HepG2 (cell line): ENCODE data around the gene TTC23. TPM values are rescaled to one million over a fixed set of nuclear protein-coding genes. Genes with fewer than 3 reads are reported as not detected.

Experiments used
- CENPX ChIP-seq: sonication (generic); formaldehyde crosslinking; IDR thresholded peaks from 2 replicates; pipeline ENCODE4 v1.9.0; 2021; ENCODE audit warnings: mild to moderate bottlenecking, missing genetic modification reagents, moderate library complexity
- CHD4 ChIP-seq: fragments of 200-600 bp; sonication (generic); IDR thresholded peaks from 2 replicates; pipeline ENCODE4 v1.7.0; 2017; ENCODE audit warnings: mild to moderate bottlenecking, low read length, borderline replicate concordance
- FOXA3 ChIP-seq: IDR thresholded peaks from 2 replicates; pipeline ENCODE4 v1.6.1; 2016; ENCODE audit warnings: missing genetic modification reagents, missing compliant biosample characterization
- KLF12 ChIP-seq: sonication (generic); formaldehyde crosslinking; IDR thresholded peaks from 2 replicates; pipeline ENCODE4 v1.4.0; 2020; ENCODE audit warnings: missing genetic modification reagents, borderline replicate concordance
- KLF13 ChIP-seq: sonication (generic); formaldehyde crosslinking; IDR thresholded peaks from 2 replicates; pipeline ENCODE4 v1.4.0; 2020; ENCODE audit warnings: mild to moderate bottlenecking, missing genetic modification reagents
- KMT2A ChIP-seq: sonication (generic); formaldehyde crosslinking; IDR thresholded peaks from 2 replicates; pipeline ENCODE4 v1.4.0; 2020; ENCODE audit warnings: missing genetic modification reagents
- RFXANK ChIP-seq: IDR thresholded peaks from 2 replicates; pipeline ENCODE4 v1.6.1; 2016
- SMC3 ChIP-seq: IDR thresholded peaks from 2 replicates; pipeline ENCODE4 v1.6.1; 2011; ENCODE audit warnings: low read length, improper control_type of control experiment
- SRY ChIP-seq: sonication (generic); formaldehyde crosslinking; IDR thresholded peaks from 2 replicates; pipeline ENCODE4 v1.8.0; 2022; ENCODE audit warnings: mild to moderate bottlenecking, missing genetic modification reagents
- TBX3 ChIP-seq: fragments of 450-650 bp; IDR thresholded peaks from 2 replicates; pipeline ENCODE4 v1.6.1; 2017; ENCODE audit warnings: antibody characterized with exemption, mild to moderate bottlenecking, inconsistent platforms, borderline replicate concordance
- ZBTB34 ChIP-seq: sonication (generic); formaldehyde crosslinking; IDR thresholded peaks from 2 replicates; pipeline ENCODE4 v1.8.0; 2022; ENCODE audit warnings: mild to moderate bottlenecking, missing genetic modification reagents
- ZMYM2 ChIP-seq: sonication (generic); formaldehyde crosslinking; IDR thresholded peaks from 2 replicates; pipeline ENCODE4 v1.8.0; 2022; ENCODE audit warnings: mild to moderate bottlenecking, missing genetic modification reagents
- ZNF124 ChIP-seq: sonication (generic); formaldehyde crosslinking; IDR thresholded peaks from 2 replicates; pipeline ENCODE4 v1.4.0; 2020; ENCODE audit warnings: missing genetic modification reagents
- ZNF3 ChIP-seq: IDR thresholded peaks from 2 replicates; pipeline ENCODE4 v1.7.0; 2017; ENCODE audit warnings: inconsistent platforms
- ZNF30 ChIP-seq: sonication (generic); formaldehyde crosslinking; IDR thresholded peaks from 2 replicates; pipeline ENCODE4 v1.5.0; 2020; ENCODE audit warnings: mild to moderate bottlenecking, missing genetic modification reagents
- ZNF33B ChIP-seq: sonication (generic); formaldehyde crosslinking; IDR thresholded peaks from 2 replicates; pipeline ENCODE4 v1.5.1; 2020; ENCODE audit warnings: mild to moderate bottlenecking, missing genetic modification reagents
- ZNF598 ChIP-seq: sonication (generic); formaldehyde crosslinking; IDR thresholded peaks from 2 replicates; pipeline ENCODE4 v1.5.1; 2020; ENCODE audit warnings: mild to moderate bottlenecking, missing genetic modification reagents, borderline replicate concordance
- polyA plus RNA-seq, 8 experiments: library from polyadenylated mRNA; depleted of rRNA in 3 of 8; stranded (reverse) in 7 of 8; unstranded in 1 of 8; fragments of >200 nt; fragmentation: Illumina TruSeq in 4 of 8; extraction: Trizol in 4 of 8; gene quantifications; 2 replicates each; pipeline versions ENCODE4 v1.2.1 to v1.2.3, GENCODE V29; 2011 to 2016; ENCODE audit warnings: low read depth in 4 of 8, missing spikeins in 1 of 8, mixed read lengths in 1 of 8; ENCODE audit not compliant: insufficient read depth in 1 of 8
- total RNA-seq, 5 experiments: library from RNA; depleted of rRNA; stranded (reverse); fragments of >200 nt; fragmentation: Illumina TruSeq; extraction: Trizol; gene quantifications; 2 replicates each; pipeline ENCODE4 v1.2.3, GENCODE V29; 2016; ENCODE audit warnings: low read depth in 1 of 5
- TF ChIP-seq, protein P1 (sequence below): sonication (generic); formaldehyde crosslinking; IDR thresholded peaks from 2 replicates; pipeline ENCODE4 v1.8.1; 2023; ENCODE audit warnings: mild to moderate bottlenecking, moderate library complexity, missing genetic modification reagents
- TF ChIP-seq, protein P2 (sequence below): IDR thresholded peaks from 2 replicates; pipeline ENCODE4 v1.6.1; 2016
- TF ChIP-seq, protein P3 (sequence below): sonication (generic); formaldehyde crosslinking; IDR thresholded peaks from 2 replicates; pipeline ENCODE4 v1.9.0; 2021; ENCODE audit warnings: mild to moderate bottlenecking, missing genetic modification reagents

Gene TTC23
- total and polyA plus RNA-seq, 2 of the 13 experiments (the other 11 are each of a cell fraction or from before 2014, with no cell fraction given): 1.6 to 11.7 TPM

DNA sequence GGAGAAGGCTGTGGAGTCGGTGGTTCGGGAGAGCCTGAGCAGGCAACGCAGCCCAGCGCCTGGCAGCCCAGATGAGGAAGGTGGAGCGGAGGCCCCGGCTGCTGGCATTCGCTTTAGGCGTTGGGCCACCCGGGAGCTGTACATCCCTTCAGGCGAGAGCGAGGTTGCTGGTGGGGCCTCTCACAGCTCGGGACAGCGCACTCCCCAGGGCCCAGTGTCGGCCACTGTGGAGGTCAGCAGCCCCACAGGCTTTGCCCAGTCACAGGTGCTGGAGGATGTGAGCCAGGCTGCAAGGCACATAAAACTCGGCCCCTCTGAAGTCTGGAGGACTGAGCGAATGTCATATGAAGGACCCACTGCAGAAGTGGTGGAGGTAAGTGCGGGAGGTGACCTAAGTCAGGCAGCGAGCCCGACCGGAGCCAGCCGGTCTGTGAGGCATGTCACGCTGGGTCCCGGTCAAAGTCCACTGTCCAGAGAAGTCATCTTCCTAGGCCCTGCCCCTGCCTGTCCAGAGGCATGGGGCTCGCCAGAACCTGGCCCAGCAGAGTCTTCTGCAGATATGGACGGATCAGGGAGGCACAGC, 117.8 kb downstream of the TTC23 start (continued):
- TF ChIP-seq, protein P1, sequence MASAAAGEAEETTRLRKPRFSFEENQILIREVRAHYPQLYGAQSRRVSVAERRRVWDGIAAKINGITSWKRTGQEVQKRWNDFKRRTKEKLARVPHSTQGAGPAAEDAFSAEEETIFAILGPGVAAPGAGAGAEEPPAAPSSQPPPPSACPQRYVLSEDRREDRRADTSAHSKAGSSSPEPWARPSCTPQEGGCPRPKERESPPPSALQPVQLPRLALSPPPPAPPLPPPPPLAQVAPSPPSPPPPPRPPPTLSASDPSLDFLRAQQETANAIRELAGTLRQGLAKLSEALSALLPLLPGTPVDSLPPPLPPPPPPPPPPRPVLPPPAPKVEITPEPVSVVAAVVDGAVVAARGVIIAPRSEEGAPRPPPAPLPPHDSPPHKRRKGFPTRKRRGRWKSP (CRISPR knock-in tag): no peak
- TF ChIP-seq CHD4 (no peak), KLF12 (CRISPR knock-in tag) (no peak), RFXANK (CRISPR knock-in tag) (no peak), ZNF124 (CRISPR knock-in tag) (peak; percentile 67; the same call in 1 of the 2 replicates), TBX3 (no peak), ZMYM2 (0 out of 2 replicates have a peak, but pooled peaks have one; percentile 25), SMC3 (no peak), ZNF33B (no peak), ZNF598 (CRISPR knock-in tag) (no peak), ZBTB34 (CRISPR knock-in tag) (no peak), ZNF30 (no peak), SRY (CRISPR knock-in tag) (no peak), FOXA3 (CRISPR knock-in tag) (no peak), KMT2A (CRISPR knock-in tag) (0 out of 2 replicates have a peak, but pooled peaks have one; percentile 15), ZNF3 (CRISPR knock-in tag) (no peak), CENPX (CRISPR knock-in tag) (no peak), KLF13 (CRISPR knock-in tag) (no peak)
- TF ChIP-seq, protein P2, sequence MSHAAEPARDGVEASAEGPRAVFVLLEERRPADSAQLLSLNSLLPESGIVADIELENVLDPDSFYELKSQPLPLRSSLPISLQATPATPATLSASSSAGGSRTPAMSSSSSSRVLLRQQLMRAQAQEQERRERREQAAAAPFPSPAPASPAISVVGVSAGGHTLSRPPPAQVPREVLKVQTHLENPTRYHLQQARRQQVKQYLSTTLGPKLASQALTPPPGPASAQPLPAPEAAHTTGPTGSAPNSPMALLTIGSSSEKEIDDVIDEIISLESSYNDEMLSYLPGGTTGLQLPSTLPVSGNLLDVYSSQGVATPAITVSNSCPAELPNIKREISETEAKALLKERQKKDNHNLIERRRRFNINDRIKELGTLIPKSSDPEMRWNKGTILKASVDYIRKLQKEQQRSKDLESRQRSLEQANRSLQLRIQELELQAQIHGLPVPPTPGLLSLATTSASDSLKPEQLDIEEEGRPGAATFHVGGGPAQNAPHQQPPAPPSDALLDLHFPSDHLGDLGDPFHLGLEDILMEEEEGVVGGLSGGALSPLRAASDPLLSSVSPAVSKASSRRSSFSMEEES (CRISPR knock-in tag): peak; percentile 66; the same call in 1 of the 2 replicates
- TF ChIP-seq, protein P3, sequence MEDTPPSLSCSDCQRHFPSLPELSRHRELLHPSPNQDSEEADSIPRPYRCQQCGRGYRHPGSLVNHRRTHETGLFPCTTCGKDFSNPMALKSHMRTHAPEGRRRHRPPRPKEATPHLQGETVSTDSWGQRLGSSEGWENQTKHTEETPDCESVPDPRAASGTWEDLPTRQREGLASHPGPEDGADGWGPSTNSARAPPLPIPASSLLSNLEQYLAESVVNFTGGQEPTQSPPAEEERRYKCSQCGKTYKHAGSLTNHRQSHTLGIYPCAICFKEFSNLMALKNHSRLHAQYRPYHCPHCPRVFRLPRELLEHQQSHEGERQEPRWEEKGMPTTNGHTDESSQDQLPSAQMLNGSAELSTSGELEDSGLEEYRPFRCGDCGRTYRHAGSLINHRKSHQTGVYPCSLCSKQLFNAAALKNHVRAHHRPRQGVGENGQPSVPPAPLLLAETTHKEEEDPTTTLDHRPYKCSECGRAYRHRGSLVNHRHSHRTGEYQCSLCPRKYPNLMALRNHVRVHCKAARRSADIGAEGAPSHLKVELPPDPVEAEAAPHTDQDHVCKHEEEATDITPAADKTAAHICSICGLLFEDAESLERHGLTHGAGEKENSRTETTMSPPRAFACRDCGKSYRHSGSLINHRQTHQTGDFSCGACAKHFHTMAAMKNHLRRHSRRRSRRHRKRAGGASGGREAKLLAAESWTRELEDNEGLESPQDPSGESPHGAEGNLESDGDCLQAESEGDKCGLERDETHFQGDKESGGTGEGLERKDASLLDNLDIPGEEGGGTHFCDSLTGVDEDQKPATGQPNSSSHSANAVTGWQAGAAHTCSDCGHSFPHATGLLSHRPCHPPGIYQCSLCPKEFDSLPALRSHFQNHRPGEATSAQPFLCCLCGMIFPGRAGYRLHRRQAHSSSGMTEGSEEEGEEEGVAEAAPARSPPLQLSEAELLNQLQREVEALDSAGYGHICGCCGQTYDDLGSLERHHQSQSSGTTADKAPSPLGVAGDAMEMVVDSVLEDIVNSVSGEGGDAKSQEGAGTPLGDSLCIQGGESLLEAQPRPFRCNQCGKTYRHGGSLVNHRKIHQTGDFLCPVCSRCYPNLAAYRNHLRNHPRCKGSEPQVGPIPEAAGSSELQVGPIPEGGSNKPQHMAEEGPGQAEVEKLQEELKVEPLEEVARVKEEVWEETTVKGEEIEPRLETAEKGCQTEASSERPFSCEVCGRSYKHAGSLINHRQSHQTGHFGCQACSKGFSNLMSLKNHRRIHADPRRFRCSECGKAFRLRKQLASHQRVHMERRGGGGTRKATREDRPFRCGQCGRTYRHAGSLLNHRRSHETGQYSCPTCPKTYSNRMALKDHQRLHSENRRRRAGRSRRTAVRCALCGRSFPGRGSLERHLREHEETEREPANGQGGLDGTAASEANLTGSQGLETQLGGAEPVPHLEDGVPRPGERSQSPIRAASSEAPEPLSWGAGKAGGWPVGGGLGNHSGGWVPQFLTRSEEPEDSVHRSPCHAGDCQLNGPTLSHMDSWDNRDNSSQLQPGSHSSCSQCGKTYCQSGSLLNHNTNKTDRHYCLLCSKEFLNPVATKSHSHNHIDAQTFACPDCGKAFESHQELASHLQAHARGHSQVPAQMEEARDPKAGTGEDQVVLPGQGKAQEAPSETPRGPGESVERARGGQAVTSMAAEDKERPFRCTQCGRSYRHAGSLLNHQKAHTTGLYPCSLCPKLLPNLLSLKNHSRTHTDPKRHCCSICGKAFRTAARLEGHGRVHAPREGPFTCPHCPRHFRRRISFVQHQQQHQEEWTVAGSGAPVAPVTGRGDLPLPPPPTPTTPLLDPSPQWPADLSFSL (CRISPR knock-in tag): no peak
